Measurements from ENCODE around the gene SFN. TPM values are rescaled to one million over a fixed set of nuclear protein-coding genes. Genes with fewer than 3 reads are reported as not detected.

SFN gene
- total and polyA plus RNA-seq, 2 of the 13 experiments (the other 11 are each of a cell fraction or from before 2014, with no cell fraction given): 4.3 to 5.6 TPM

GRCh38 chr1:26910343-26911160 lies 47.6 kb downstream of the SFN start (continued):
- TF ChIP-seq RCOR2 (CRISPR knock-in tag; IDR thresholded peaks at IDR 0.05) (peak; percentile 91), NAIF1 (CRISPR knock-in tag; IDR thresholded peaks at IDR 0.05; ENCODE audit: borderline replicate concordance) (no peak), ZBTB34 (CRISPR knock-in tag; IDR thresholded peaks at IDR 0.05) (peak; percentile 94), ZNF205 (CRISPR knock-in tag; IDR thresholded peaks at IDR 0.05) (peak; percentile 46; the same call in 1 of the 2 replicates), FIP1L1 (IDR thresholded peaks at IDR 0.05; ENCODE audit: borderline replicate concordance, insufficient read depth, low read depth, low read length) (no peak), BRCA1 (CRISPR knock-in tag; IDR thresholded peaks at IDR 0.05) (no peak), NCOA5 (CRISPR knock-in tag; IDR thresholded peaks at IDR 0.05) (0 out of 2 replicates have a peak, but pooled peaks have one; percentile 55), CREB3 (CRISPR knock-in tag; IDR thresholded peaks at IDR 0.05) (peak; percentile 83), ZNF556 (CRISPR knock-in tag; IDR thresholded peaks at IDR 0.05; ENCODE audit: borderline replicate concordance) (peak; percentile 76; the same call in 1 of the 2 replicates), ZBTB2 (CRISPR knock-in tag; IDR thresholded peaks at IDR 0.05; ENCODE audit: low read depth) (no peak), AHDC1 (CRISPR knock-in tag; IDR thresholded peaks at IDR 0.05; ENCODE audit: borderline replicate concordance) (peak; percentile 76), ZNF124 (CRISPR knock-in tag; IDR thresholded peaks at IDR 0.05) (peak; percentile 94), REXO4 (CRISPR knock-in tag; IDR thresholded peaks at IDR 0.05; ENCODE audit: borderline replicate concordance) (no peak), ZNF570 (CRISPR knock-in tag; IDR thresholded peaks at IDR 0.05; ENCODE audit: borderline replicate concordance) (no peak)

All from HepG2 (cell line).